PC-9 (cell line): ENCODE results near the gene TANGO2.

ENCODE experiments used
- CTCF ChIP-seq: fragments of 200-600 bp; sonication (generic); conservative IDR thresholded peaks from 2 replicates; pipeline ENCODE4 v1.6.1; 2017; ENCODE audit warnings: mixed run types, antibody characterized with exemption, mild to moderate bottlenecking, moderate library complexity
- EZH2 ChIP-seq: fragments of 200-600 bp; sonication (generic); IDR thresholded peaks from 2 replicates; pipeline ENCODE4 v1.8.0; 2017; ENCODE audit warnings: antibody characterized with exemption, low read depth

- TF ChIP-seq EZH2 (no peak), CTCF (no peak)
Observed at GRCh38 chr22:20064140-20064480, 43.2 kb downstream of the TANGO2 start.
